Body of pancreas (tissue), 4 donors: ENCODE measurements around the gene C20orf141. TPM values are rescaled to one million over a fixed set of nuclear protein-coding genes. Genes with fewer than 3 reads are reported as not detected.

ENCODE experiments used
- ATAC-seq: fragments of 150-250 bp; one replicate; pipeline ENCODE4 v1.9.1; 2016
- DNase-seq, 4 donors: peaks; one replicate each; pipeline ENCODE4 v3.0.0-alpha.2; 2019
- H3K27ac ChIP-seq, 4 donors: fragments of 200-600 bp; sonication (generic); 1 replicate in 3 of 4; 2 replicates in 1 of 4; pipeline versions ENCODE4 v1.5.1 to v1.6.1; 2016 to 2019; ENCODE audit warnings: mild to moderate bottlenecking in 1 of 4, mixed read lengths in 1 of 4, moderate library complexity in 1 of 4
- H3K27me3 ChIP-seq, 2 donors: fragments of 200-600 bp; sonication (generic); one replicate each; pipeline ENCODE4 v1.6.0; 2016; ENCODE audit warnings: mild to moderate bottlenecking in 1 of 2
- H3K36me3 ChIP-seq, 2 donors: fragments of 200-600 bp; sonication (generic); replicated peaks in 1 of 2; 2 replicates each; pipeline ENCODE4 v1.5.1; 2016; ENCODE audit warnings: low read depth in 2 of 2; ENCODE audit not compliant: insufficient read depth in 1 of 2
- H3K4me1 ChIP-seq: fragments of 200-600 bp; sonication (generic); one replicate; pipeline ENCODE4 v1.6.0; 2016
- H3K4me3 ChIP-seq, 2 donors: fragments of 200-600 bp; sonication (generic); 1 replicate in 1 of 2; 2 replicates in 1 of 2; pipeline ENCODE4 v1.5.1; 2016 to 2019
- H3K9me3 ChIP-seq, 3 donors: fragments of 200-600 bp; sonication (generic); 1 replicate in 2 of 3; 2 replicates in 1 of 3; pipeline ENCODE4 v1.5.1; 2016
- CTCF ChIP-seq, 7 experiments: fragments of 450-650 bp in 4 of 7; fragments of 200-600 bp in 3 of 7; sonication (generic) in 3 of 7; IDR thresholded peaks; one replicate each; pipeline ENCODE4 v1.5.1; 2016 to 2019; ENCODE audit warnings: antibody characterized with exemption in 7 of 7
- POLR2A ChIP-seq, 3 donors: fragments of 450-650 bp; IDR thresholded peaks; one replicate each; pipeline ENCODE4 v1.6.1; 2016; ENCODE audit warnings: antibody characterized with exemption in 3 of 3, mild to moderate bottlenecking in 2 of 3
- WGBS, 2 donors: methylation state at CpG; one replicate each; pipeline ENCODE4 v1.1.5; 2017; 5-methylcytosine and 5-hydroxymethylcytosine counted together
- intact Hi-C: fragments of 100-400 bp; cut with DNase I; formaldehyde crosslinking; loops from one replicate; pipeline ENCODE4 v1.15.1; 2023
- total RNA-seq, 2 donors: library from RNA; depleted of rRNA; stranded (reverse); fragments of >200 nt; gene quantifications; one replicate each; pipeline ENCODE4 v1.1.0, GENCODE V29; 2016

C20orf141 gene
- total RNA-seq, 2 donors from 2014 or later = not detected

GRCh38 chr20:2820896-2821869 lies 6.4 kb downstream of the C20orf141 start:
- Histone ChIP-seq H3K4me3 (no peak overlapping the region), H3K9me3 (no peaks in the 10 kb centered on the region), H3K4me1 (peaks cover 4% of the 10 kb centered on the region), H3K27ac (no peak overlapping the region), H3K36me3 (no peaks in the 10 kb centered on the region), H3K27me3 (peaks cover 0 to 10% of the 10 kb centered on the region in 2 donors)
- WGBS, 2 donors = 5 to 7% methylated on average over 14 to 64 of the region's 68 CpGs
- TF ChIP-seq POLR2A (IDR thresholded peaks at IDR 0.05) (no peak), CTCF (IDR thresholded peaks at IDR 0.05) (no peak)
- no peak for DNase-seq
- no peak for ATAC-seq
- intact Hi-C loops = no loop called here

- Histone ChIP-seq H3K4me1 (peaks cover 4% of the 10 kb centered on the region), H3K27me3 (peaks cover 0 to 10% of the 10 kb centered on the region in 2 donors), H3K27ac (no peak overlapping the region), H3K36me3 (no peaks in the 10 kb centered on the region), H3K9me3 (no peaks in the 10 kb centered on the region), H3K4me3 (no peak overlapping the region)
- DNase-seq (no peak), ATAC-seq (no peak)
- TF ChIP-seq CTCF (IDR thresholded peaks at IDR 0.05) = no peak
- no peak for TF ChIP-seq POLR2A (IDR thresholded peaks at IDR 0.05)
- WGBS, 2 donors = 15 to 19% methylated on average over 3 to 5 of the region's 5 CpGs
- intact Hi-C loops = no loop called here
Observed at GRCh38 chr20:2822073-2822472, 7.3 kb downstream of the C20orf141 start.

GRCh38 chr20:2825761-2826160 lies 11.0 kb downstream of the C20orf141 start:
- intact Hi-C loops = no loop called here
- Histone ChIP-seq H3K27me3 (peaks cover 0 to 4% of the 10 kb centered on the region in 2 donors), H3K4me1 (peaks cover 4% of the 10 kb centered on the region), H3K9me3 (no peaks in the 10 kb centered on the region), H3K4me3 (no peak overlapping the region), H3K27ac (no peak overlapping the region), H3K36me3 (no peaks in the 10 kb centered on the region)
- ATAC-seq (no peak), DNase-seq (no peak)
- 70 to 89% methylated on average over 2 of the region's 2 CpGs for WGBS, 2 donors
- no peak for TF ChIP-seq POLR2A (IDR thresholded peaks at IDR 0.05)
- no peak for TF ChIP-seq CTCF (IDR thresholded peaks at IDR 0.05)

- ATAC-seq (no peak), DNase-seq (no peak)
- Histone ChIP-seq H3K27me3 (no peaks in the 10 kb centered on the region), H3K4me3 (no peak overlapping the region), H3K4me1 (no peaks in the 10 kb centered on the region), H3K9me3 (no peaks in the 10 kb centered on the region), H3K36me3 (no peaks in the 10 kb centered on the region), H3K27ac (no peak overlapping the region)
- TF ChIP-seq CTCF (IDR thresholded peaks at IDR 0.05) (no peak), POLR2A (IDR thresholded peaks at IDR 0.05) (no peak)
- WGBS, 2 donors = 65 to 72% methylated on average over 4 of the region's 4 CpGs
- intact Hi-C loops = no loop called here
Observed at GRCh38 chr20:2826655-2827054, 11.9 kb downstream of the C20orf141 start.
